GM12873 (cell line): ENCODE data around the gene GNG7.

Source experiments
- TF ChIP-seq, protein P1 (sequence below): IDR thresholded peaks from 2 replicates; pipeline ENCODE4 v1.5.1; 2012; ENCODE audit warnings: low read depth, mild to moderate bottlenecking, moderate library complexity, low read length, control low read depth; ENCODE audit not compliant: insufficient read depth; ENCODE audit errors: missing control alignments

The GNG7 gene

GRCh38 chr19:2586196-2586595, 116.3 kb downstream of the GNG7 start:
- TF ChIP-seq, protein P1, sequence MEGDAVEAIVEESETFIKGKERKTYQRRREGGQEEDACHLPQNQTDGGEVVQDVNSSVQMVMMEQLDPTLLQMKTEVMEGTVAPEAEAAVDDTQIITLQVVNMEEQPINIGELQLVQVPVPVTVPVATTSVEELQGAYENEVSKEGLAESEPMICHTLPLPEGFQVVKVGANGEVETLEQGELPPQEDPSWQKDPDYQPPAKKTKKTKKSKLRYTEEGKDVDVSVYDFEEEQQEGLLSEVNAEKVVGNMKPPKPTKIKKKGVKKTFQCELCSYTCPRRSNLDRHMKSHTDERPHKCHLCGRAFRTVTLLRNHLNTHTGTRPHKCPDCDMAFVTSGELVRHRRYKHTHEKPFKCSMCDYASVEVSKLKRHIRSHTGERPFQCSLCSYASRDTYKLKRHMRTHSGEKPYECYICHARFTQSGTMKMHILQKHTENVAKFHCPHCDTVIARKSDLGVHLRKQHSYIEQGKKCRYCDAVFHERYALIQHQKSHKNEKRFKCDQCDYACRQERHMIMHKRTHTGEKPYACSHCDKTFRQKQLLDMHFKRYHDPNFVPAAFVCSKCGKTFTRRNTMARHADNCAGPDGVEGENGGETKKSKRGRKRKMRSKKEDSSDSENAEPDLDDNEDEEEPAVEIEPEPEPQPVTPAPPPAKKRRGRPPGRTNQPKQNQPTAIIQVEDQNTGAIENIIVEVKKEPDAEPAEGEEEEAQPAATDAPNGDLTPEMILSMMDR: no peak

DNA sequence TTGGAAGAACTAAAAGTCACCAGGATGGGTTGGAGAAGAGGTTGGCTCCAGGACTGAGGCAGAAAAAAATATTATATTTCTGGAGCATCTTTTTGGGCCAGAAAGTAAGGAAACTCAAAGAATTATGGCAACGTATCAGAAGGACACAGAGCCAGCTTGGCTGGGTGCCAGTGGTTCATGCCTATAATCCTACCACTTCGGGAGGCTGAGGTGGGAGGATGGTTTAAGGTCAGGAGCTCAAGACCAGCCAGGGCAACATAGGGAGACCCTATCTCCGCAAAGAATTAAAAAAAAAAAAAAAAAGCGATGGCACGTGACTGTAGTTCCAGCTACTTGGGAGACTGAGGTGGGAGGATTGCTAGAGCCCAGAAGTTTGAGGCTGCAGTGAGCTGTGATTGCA, 118.5 kb downstream of the GNG7 start:
- TF ChIP-seq, protein P1: no peak

DNA sequence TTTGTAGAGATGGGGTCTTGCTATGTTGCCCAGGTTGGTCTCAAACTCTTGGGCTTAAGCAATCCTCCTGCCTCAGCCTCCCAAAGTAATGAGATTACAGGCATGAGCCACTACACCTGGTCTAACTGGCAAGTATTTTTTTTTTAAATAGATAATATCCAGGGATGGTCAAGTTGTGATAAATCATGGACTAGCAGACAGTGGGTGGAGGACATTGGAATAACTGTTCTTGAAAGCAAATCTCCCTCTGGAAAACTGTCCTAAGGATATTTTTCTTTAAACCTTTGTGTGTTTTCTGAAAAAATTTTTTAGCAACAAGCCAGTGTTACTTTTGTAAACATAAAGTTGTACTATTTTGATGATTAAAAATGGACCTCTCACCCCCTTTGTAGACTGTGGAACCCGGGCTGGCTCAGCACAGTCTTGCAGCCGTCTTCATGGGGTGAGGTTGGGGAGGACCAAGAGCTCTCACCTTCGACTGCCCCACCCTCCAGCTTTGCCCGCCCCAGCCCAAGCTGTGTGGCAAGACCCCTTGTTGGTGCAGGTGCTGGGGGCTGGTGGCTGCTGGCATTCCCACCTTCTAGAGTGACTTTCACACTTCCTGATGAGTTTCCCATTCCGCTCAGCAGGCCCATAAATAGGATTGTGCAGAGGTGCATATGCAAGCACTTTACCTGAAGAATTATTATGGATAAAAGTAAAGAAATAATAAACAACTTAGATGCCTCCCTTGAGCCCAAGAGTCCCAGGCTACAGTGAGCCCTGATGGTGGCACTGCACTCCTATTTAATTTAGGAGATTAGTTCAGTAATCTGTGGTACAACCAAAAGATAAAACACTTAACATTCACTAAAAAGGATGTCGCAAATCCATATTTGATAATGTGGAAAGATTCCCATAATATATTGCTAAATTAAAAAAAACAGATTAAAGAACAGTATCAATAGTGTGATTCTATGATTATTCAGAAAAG, 119.2 kb downstream of the GNG7 start:
- TF ChIP-seq, protein P1: no peak

DNA sequence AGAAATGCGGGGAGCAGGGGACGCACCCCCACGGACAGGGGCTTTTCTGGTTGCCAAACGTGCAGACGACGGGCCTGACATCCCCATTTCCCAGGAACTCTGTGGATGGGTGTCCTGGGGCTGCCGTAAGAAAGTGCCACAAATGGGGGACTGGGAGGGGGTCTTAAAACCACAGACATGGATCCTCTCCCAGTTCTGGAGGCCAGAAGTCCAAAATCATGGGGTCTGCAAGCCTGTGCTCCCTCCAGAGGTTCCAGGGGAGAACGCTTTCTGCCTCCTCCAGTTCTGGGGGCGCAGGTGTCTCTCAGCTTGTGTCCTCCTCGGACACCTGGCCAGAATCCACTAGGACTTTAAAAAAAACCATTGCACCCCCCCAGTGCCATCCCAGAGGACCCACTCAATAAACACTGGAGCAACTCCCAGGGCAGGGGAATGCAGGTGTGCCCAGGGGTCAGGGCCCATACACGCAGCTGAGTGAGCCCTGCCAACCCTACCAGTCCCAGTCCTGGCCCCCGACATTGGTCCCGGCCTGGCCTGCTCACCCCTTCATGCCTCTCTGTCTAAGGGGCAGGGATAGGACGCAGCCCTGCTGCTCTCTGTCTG, 122.7 kb downstream of the GNG7 start:
- TF ChIP-seq, protein P1: no peak

DNA sequence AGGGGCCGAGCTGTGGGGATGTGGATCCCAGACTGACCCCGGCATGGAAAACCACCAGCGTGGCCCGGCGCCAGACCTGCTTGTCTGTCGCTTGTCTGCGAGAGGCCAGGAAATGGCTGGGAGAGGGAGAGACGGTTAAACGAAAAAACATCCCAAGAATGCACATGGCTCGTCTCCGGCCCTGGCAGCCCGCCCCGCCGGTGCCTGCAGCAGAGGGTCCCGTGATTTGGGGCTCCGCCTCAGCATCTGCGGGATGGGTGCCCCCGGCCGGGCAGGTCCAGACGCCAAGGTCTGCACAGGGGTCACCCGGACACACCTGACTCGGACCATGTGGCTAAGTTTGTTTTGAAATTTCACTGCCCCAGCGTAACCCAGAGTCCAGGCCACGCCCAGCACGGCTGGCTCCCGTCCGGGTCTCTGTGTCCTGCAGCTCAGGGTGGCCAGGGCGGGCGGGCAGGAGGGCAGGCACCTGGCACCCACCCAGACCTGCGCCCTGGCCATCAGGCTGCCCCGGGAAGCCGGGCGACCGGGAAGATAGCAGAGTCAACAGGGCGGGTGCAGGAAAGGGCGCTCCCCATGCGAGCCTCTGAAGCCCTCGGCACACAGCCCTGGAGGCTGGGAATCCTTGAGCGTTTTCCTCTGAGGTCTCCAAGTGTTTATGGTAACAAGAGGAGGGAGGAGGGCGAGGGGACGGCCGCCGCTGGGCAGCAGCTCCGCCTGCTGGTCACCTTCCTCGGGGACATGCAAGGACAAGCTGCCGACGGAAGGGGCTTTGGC, 123.4 kb downstream of the GNG7 start:
- TF ChIP-seq, protein P1: peak; percentile 64

GRCh38 chr19:2578391-2578890, 124.1 kb downstream of the GNG7 start:
- TF ChIP-seq, protein P1: no peak
